HG03460 (cell line): Measurements from ENCODE around the gene CGB5.
"Not testable (repeated sequence)": the region's sequence is repeated elsewhere in the genome, so short reads cannot be mapped to it uniquely, and the experiment has no call there.

ENCODE experiments used
- ATAC-seq: cut with Tn5 transposase; IDR thresholded peaks from one replicate; pipeline ENCODE4 v1.9.1; 2021; ENCODE audit not compliant: unreplicated experiment

Gene CGB5

DNA sequence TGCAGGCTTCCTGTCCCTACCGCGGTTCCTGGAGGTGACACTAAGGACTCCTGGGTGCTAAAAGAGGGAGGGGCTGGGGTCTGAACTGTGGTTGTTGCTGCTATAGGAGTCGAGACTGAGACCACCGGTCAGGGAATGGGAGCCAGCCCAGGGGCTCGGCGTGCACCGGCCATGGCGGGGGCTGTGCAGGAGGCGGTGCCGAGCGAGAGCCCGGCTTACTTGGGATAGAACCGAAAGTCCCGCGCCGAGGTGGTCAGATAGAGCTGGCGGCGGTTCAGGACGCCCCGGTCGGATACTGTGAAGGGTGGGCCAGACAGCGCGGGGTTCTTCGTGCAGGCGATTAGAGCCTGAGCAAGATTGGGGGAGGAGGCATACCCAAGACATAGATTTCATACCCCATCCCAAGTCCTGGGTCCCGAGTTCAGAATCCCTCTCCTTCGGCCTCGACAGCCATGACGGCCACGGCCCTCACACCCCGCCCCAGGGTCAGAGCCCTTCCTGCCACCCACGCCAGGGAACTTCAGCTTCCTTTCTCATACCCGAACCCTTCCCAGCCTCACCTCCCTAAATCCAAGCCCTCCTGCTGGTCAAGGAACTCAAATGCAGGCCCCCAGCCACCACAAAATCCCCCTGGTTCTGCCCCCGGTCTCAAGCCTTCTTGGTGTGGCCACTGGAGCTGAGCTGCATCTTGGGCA lies 13.4 kb downstream of the CGB5 start:
- not testable (repeated sequence) for ATAC-seq

DNA sequence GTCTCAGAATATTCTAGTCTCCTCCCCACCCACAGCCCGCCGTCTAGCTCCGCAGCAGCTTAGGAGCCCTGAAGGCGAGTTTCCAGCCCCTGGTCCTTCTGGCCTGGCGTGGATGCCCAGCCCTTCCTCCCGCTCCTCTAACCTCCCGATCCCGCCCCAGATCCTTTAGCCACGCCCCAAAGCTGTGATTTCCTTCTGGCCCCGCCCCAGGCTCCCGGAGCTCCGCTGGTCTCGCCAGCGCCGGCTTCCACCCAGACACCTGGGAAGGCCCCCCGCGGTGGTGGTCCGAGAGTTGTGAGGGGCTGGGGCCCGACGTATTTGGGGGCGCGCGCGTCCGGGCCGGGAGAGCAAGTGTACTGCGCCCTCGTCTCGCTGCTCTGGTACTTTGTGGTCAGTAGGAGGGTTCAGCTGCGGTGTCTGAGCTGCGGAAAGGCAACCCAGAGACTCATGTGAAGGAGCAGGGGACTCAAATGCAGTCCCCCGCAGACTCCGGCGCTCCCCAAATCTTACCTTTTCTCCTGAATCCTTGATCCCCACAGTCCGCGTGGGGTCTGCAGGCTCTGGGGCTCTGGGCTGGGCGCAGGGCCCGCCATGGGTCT lies 14.1 kb downstream of the CGB5 start, which contains the start of gene CGB7:
Gene CGB7, minus strand, starts transcription at position 114 of the 599 bp plus-strand sequence. CDS start 2,374 bp downstream, outside the sequence.
- ATAC-seq, result no peak

DNA sequence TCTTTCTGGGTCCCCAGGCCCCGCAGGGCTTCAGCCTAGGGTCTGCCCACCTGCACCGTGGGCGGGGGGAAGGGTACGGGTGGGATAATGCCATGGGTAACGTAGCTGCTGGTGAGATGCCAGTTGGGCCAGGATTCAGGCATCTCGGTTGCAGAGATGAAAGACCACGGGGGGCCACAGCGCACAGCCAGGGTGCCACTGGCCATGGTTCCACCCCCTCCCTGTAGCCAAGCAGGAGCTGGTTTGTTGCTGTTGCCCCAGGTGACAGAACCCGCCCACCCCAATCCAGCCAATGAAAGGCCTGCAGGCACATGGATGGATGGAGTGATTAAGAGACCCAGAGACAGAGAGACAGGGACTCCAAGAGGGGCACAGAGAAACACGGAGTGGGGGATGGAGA lies 14.9 kb downstream of the CGB5 start:
- no peak for ATAC-seq

DNA sequence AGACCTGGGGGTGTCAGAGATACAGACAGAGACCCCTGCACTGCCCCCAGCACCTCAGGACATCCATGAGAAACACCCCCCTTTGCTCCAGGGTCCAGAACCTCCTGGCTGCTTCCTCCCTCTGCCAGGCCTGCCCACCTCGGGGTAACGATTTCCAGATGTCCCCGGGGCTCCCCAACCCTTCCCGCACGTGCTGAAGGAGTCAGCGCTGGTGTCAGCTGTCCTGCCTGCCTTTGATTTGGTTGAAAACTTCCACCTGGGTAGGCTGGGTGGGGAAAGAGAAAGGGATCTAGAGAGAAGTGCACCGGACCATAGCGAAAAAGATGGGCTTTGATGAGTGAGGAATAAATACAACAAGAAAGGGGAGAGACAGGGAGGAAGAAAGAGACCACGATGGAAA lies 15.4 kb downstream of the CGB5 start:
- no peak for ATAC-seq

DNA sequence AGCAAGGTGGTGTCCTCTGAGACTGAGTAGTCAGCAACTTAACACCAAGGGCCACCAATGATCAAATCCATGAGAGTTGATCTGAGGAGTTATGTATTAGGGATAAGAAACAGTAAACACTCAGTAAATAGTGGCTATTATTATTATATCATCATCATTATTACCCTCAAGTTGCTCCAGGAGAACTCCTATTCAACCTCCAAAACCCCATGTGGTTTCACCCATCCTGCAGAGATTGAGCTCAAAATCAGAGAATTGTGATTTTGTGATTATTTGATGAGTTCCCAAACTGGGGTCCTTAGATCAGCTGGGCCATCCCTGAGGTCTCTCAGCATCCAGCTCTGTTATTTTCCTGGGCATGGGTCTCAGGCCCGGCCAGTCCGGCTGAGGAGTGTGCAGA lies 17.4 kb downstream of the CGB5 start:
- ATAC-seq, result no peak

DNA sequence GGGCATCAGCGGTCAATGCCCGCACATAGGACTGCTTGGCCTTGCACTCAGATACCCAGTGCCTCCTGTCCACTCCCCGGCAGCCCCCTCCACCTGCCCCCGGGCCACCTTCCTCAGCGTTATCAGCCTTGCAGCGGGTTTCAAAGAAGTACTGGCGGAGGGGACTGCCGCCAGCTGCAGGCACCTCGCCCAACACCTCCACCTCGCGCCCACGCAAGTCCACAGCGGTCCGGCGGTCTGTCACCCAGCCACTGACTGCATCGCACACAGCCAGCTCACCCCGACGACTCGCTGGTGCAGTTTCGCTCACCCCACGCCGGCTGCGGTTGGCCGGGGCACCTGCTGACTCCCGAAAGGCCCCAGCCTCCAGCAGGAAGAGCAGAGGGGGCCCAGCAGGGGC lies 17.8 kb downstream of the CGB5 start:
- ATAC-seq, result no peak

DNA sequence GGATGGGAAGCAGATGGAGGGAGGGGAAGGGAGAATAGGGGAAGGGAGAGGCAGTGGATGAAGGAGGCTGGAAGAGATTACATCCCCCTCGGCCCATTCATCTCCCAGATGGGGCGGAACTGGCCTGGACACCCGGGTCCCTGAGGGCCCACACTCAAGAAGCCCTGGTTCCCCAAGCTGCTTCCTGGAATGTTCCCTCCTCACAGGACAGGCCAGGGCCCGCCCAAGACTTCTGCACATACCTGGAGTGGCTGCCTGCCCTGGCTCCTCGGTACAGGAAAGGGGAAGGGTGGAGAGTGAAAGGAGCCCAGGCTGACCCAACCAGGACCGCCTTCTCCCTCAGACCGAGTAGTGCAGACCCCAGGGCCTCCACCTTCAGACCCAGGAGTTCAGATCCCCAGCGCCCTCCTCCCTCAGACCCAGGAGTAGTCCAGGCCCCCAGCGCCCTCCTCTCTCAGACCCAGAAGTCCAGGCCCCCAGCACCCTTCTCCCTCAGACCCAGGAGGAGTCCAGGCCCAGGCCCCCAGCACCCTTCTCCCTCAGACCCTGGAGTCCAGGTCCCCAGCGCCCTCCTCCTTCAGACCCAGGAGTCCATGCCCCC lies 20.5 kb downstream of the CGB5 start:
- no peak for ATAC-seq

DNA sequence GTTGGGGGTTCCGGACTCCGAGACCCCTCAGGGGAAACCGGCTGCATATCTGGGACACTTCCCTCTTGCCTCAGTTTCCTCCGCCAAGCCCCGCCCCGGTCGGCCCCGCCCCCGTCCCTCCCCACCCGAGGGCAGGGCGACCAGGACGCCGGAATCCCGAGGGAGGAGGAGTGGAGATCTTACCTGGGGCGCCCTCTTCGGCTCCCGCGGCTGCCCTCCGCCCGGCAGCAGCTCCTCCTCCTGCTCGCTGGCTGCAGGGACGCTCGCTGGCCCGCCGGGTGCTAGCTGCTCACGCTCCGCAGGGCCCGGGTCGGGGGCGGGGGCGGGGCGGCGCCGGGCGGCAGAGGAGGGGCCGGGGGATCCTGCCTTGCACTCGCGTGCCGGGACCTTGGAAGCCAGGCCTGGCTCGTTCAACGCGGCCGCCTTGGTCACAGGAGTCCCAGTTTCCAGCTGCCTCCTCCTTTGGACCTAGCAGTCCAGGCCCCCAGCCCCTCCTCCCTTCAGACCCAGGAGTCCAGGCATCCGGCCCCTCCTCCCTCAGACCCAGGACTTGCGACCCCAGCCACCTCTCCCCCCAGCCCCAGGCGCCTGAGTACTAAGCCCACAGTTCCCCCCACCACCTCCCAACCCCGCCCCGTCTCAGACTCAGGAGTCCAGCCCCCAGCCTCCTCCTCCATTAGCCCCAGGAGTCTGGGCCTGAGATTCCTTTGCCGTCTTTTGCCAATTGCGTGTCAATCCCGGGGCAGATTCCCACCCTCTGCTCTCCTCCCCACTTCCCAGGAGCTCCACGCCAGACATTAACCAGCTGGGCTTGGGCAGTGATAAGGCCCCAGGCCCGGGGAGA lies 21.3 kb downstream of the CGB5 start, which contains the start of gene NTF4:
Gene NTF4, minus strand, starts transcription at position 51 of the 844 bp plus-strand sequence. CDS start 2,821 bp downstream, outside the sequence.
- no peak for ATAC-seq

DNA sequence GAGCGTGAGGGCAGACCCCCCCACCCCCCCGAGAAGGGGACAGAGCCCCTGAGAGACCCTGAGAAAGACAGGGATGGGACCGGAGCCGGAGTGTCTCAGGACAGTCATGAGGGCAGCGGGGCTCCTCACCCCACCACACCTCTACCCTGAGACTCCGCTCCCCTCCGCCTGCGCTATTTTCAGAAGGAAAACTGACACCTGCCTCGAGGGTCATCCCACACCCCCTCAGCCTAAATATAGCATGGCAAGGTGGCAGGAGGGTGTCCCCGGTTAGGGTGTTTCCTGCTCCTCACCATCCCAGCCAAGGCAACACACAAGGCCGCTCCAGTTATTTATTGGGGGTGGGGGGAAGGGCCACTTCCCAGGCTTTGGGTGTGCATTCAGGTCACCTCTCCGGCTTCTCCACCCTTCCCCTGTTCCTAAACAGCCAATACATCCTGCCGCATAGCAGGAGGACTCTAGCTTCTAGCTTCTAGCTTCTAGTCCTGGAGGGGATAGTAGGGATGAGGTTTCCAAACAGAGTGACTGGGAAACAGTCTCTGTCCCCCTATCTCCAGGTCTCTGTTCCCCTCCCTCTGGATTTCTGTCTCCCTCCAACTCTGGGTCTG lies 22.4 kb downstream of the CGB5 start:
- no peak for ATAC-seq

DNA sequence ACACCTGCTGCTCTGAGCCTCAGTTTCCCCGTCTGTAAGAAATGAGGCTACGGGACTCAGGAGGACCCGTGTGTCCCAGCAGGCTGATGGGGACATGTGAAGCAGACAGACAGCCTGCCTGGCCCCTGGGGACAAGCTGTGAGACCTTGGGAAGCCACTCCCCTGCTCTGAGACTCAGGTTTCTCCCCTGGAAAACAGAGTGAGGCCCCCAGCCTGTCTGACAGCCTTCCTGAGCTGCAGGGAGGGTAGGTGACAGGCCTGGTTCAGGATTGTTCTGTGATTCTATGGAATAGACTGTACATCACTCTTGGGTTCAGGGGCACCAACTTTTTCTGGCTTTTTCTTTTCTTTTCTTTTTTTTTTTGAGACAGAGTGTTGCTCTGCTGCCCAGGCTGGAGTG lies 23.9 kb downstream of the CGB5 start:
- no peak for ATAC-seq

DNA sequence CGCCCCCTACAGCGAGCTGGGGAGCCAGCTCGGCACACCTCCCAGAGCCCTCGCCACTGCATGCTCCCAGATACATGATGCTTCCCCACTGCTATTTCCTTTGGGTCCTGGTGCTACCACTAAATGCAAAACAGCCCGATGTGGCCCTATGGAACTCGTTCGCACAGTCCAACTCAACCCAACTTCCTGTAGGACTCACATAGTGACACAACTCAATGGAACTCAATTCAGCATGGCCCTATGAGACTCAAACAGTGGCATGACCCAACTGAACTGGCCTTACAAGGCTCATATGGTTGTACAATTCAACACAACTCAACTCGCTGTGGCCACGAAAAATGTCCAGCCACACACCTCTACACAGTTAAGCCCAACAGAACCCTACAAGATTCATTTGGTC lies 25.4 kb downstream of the CGB5 start:
- ATAC-seq, result no peak

DNA sequence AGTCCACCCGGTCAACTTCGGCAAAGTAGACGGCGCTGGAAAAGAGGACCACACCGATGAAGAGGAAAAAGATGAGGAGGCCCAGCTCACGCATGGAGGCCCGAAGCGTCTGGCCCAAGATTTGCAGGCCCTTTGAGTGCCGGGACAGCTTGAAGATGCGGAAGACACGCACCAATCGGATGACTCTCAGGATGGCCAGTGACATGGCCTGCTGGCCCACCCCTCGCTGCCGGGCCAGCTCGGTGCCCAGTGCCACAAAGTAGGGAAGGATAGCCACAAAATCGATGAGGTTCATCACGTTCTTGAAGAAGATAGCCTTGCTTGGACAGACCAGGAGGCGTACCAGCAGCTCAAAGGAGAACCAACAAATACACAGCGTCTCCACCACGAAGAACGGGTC lies 26.8 kb downstream of the CGB5 start:
- no peak for ATAC-seq

DNA sequence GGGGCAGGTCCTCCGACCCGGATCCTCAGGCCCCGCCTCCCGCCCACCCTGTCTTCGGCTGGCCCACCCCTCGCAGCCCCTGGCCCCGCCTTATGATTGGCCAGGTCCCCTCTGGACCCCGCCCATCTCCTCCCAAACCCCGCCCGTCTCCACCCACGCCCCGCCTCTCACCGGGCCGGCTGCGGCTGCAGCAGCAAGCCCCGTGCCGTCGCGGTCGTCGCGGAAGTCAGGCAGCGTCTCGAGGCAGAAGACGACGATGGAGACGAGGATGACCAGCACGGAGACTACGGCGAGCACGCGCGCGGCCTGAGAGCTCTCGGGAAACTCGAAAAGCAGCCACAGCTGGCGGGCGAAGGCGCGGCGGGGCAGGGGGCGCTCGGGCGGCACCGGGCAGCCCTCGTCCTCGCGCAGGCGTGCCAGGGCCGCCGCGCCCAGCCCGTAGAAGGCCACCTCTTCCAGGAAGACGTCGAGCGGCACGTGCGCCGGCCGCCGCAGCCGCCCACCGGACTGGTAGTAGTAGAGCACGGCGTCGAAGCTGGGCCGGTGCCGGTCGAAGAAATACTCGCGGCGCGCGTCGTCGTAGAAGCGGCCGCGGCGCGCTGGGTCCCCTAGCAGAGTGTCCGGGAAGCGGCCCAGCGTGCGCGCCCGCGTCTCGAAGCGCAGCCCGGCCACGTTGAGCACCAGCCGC lies 28.4 kb downstream of the CGB5 start:
- ATAC-seq, result no peak

DNA sequence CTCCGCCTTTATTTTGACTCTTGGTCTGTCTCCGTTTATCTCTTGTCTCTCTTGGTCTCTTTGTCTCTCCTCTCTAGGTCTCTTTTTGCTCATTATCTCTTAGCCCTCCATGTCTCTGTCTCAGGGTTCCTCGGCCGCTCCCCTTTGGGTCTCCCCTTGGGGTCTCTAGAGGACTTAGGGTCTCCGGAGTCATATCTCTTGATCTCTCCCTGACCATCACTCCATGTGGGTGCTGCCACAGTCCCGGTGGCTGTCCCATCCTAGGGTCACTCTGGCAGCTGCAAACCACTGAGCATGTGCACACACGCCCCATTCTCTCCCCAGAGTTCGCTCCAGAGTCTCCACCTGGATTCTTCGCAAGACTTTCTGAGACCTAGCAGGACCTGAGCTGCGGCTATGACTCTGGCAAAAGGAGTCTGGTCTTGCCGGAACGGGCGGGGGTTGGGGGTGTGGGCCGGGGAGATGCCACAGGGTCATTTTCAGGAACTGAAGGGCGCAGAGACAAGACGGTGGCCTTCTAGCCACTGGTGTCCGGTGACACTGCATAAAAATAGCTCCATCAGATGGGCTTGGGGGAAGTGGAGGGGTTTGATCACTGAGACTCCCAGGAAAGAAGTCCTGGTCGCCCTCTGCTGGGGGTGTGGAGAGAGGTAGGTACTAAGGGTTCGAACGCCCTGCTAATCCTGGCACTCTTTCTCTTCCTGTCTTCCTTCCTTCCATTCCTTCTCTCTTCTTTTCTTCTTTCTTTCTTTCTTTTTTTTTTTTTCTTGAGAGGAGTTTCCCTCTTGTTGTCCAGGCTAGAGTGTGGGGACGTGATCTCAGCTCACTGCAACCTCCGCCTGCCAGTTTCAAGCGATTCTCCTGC lies 30.1 kb downstream of the CGB5 start:
- ATAC-seq, result no peak

DNA sequence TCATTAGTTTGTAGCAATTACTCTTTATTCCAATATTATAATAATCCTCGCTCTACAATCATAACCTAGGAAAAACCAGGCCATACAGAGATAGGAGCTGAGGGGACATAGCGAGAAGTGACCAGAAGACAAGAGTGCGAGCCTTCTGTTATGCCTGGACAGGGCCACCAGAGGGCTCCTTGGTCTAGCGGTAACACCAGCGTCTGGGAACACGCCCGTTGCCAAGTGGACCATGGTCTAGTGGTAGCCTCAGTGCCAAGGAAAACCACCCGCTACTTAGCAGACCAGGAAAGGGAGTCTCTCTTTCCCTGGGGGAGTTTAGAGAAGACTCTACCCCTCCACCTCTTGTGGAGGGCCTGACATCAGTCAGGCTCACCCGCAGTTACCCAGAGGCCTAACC lies 31.2 kb downstream of the CGB5 start:
- not testable (repeated sequence) for ATAC-seq

DNA sequence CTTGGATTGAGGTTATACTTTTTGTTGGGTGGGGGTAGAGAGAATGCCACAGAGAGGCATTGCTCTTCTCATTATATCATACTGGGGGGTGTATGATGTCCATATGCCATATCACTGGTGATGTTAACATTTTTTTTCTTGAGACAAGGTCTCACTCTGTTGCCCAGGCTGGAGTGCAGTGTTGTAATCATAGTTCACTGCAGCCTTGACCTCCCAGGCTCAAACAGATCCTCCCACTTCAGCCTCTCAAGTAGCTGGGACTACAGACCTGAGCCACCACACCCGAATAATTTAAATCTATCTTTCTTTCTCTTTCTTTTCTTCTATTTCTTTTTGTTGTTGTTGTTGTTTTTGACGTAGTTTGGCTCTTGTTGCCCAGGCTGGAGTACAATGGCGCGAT lies 36.7 kb downstream of the CGB5 start:
- no peak for ATAC-seq

DNA sequence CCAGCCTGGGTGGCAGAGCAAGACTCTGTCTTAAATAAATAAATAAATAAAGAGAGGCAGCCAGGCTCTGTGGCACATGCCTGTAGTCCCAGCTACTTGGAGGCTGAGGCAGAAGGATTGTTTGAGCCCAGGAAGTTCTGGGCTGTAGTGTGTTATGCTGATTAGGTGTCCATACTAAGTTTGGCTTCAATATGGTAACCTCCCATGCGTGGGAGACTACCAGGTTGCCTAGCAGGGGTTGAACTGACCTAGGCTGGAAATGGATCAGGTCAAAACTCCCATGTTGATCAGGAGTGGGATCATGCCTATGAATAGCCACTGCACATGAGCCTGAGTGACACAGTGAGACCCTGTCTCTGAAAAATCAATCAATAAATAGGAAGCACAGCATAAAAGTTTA lies 37.6 kb downstream of the CGB5 start:
- no peak for ATAC-seq

DNA sequence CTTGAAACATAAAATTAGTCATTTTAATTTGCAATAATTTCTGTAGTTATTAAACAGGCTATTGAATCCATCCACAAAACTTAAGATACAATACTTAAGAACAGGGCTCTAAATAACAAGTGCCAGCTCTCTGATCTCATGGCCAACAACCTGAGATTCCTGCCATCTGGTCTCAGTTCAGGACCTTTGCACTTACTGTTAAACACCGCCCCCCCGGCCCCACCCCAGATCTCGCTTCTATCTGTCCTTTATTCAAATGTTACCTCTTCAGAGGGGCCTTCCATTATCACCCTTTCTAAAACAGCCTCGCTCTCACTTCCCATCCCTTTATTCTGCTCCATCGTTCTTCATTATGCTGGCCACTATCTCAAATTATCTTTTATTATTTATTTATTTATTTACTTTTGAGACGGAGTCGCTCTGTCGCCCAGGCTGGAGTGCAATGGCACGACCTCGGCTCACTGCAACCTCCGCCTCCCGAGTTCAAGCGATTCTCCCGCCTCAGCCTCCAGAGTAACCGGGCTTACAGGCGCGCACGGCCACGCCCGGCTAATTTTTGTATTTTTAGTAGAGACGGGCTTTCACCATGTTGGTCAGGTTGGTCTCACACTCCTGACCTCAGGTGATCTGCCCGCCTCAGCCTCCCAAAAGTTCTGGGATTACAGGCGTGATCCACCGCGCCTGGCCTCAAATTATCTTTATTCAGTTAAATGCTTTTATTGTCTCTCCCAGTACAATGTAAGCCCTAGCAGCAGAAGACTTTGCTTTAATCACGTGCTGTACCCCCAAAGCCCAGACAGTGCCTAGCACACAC lies 40.8 kb downstream of the CGB5 start:
- ATAC-seq, result no peak
